ENCODE data around the gene APH1A. TPM values are rescaled to one million over a fixed set of nuclear protein-coding genes. Genes with fewer than 3 reads are reported as not detected.
A peak's percentile ranks its signal among the peaks of the same experiment; 100 is the strongest.

APH1A gene
- total RNA-seq, 1 experiment from 2014 or later: 115 TPM

DNA sequence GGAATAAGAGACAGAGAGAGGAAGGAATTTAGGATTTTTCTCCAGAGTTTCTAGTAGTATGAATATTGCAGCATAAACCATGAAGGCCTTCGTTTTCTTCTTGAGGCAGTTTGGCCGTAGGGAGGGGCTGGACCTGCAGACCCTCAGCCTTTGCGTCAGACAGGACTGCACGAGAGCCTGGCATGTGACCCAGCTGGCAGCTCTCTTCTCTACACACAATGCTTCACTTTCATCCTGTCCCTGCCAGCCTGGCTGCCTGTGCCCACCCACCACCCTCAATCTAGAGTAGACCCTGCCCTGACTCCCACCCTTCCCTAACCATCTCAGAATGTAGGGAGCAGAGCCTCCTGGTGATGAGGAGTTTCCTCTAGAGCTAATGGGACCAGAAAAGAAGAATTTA, 9.6 kb downstream of the APH1A start:
- Histone ChIP-seq H4K91ac (ENCODE audit: insufficient read length, low read depth, low read length) (no peak overlapping the region), H3T11ph (ENCODE audit: low read length) (no peak overlapping the region), H4K8ac (replicated peaks; ENCODE audit: insufficient read length, low read depth, low read length) (no peak overlapping the region), H4K5ac (ENCODE audit: insufficient read length, low read depth, low read length) (no peak overlapping the region), H3K79me1 (ENCODE audit: insufficient read depth, low read depth, low read length, poor library complexity, severe bottlenecking) (no peaks in the 10 kb centered on the region), H3K4ac (ENCODE audit: low read depth, low read length) (no peak overlapping the region), H3K27me3 (ENCODE audit: insufficient read depth, low read length) (no peaks in the 10 kb centered on the region), H2BK12ac (ENCODE audit: insufficient read length, low read depth, low read length) (no peak overlapping the region), H3K18ac (ENCODE audit: insufficient read length, low read depth, low read length) (no peak overlapping the region), H3K14ac (ENCODE audit: insufficient read depth, low read length) (no peak overlapping the region), H3K9ac (ENCODE audit: extremely low read depth, insufficient read length, low read length) (peak overlapping the region; percentile 63), H2BK5ac (ENCODE audit: insufficient read length, low read length) (peak overlapping the region; percentile 24), H3K4me1 (ENCODE audit: insufficient read depth, low read length) (peaks cover 8% of the 10 kb centered on the region; the same call in 1 of the 2 replicates), H2AK5ac (ENCODE audit: insufficient read length, low read length) (no peak overlapping the region), H2BK120ac (ENCODE audit: low read depth, low read length, poor library complexity, severe bottlenecking) (no peak overlapping the region), H3K23me2 (ENCODE audit: insufficient read length, low read depth, low read length, poor library complexity, severe bottlenecking) (peaks cover 41% of the 10 kb centered on the region), H3K27ac (ENCODE audit: insufficient read length, low read depth, low read length) (peak overlapping the region; percentile 31), H3K9me3 (ENCODE audit: control insufficient read depth, low read depth, low read length) (no peaks in the 10 kb centered on the region), H2BK20ac (ENCODE audit: low read depth, low read length, poor library complexity, severe bottlenecking) (no peak overlapping the region), H4K20me1 (ENCODE audit: control insufficient read depth, insufficient read depth, insufficient read length) (no peaks in the 10 kb centered on the region), H2AFZ (ENCODE audit: low read length) (no peak overlapping the region), H3K23ac (ENCODE audit: insufficient read length, low read depth, low read length) (no peak overlapping the region), H3K79me2 (ENCODE audit: insufficient read depth, low read length) (no peaks in the 10 kb centered on the region; the same call in 1 of the 2 replicates), H2BK15ac (ENCODE audit: low read depth, low read length) (no peak overlapping the region), H3K4me2 (ENCODE audit: insufficient read depth, insufficient read length, low read length) (peak overlapping the region; percentile 79), H3K56ac (ENCODE audit: insufficient read length, low read depth, low read length) (no peak overlapping the region)
- no peak for DNase-seq
- H3K4me3 Mint-ChIP-seq: peak overlapping the region; percentile 80 to 93
- H3K4me1 Mint-ChIP-seq: peaks cover 48 to 55% of the 10 kb centered on the region in 2 experiments
- no CpG with 5 or more reads among the region's 4 CpGs for WGBS (ENCODE audit: extremely low coverage, insufficient read length, low lambda C conversion rate)
- peak overlapping the region; percentile 99 to 100 (median 99) for H3K27ac Mint-ChIP-seq
- no peaks in the 10 kb centered on the region; a peak in 1 of 5 replicates for H3K9me3 Mint-ChIP-seq
- peaks cover 18 to 35% (median 30%) of the 10 kb centered on the region in 3 experiments for H3K36me3 Mint-ChIP-seq (ENCODE audit: insufficient read depth in 1 of 3, low read depth in 3 of 3)
- no peaks in the 10 kb centered on the region for H3K27me3 Mint-ChIP-seq (ENCODE audit: low read depth)
- TF ChIP-seq CTCF (conservative IDR thresholded peaks at IDR 0.05): no peak

Measured in H9 (cell line).